Lower lobe of right lung (tissue), 2 donors: ENCODE data around the gene TUBA8. TPM values are rescaled to one million over a fixed set of nuclear protein-coding genes. Genes with fewer than 3 reads are reported as not detected.
"Not testable (repeated sequence)": the region's sequence is repeated elsewhere in the genome, so short reads cannot be mapped to it uniquely, and the experiment has no call there.

Source experiments
- ATAC-seq, 2 donors: fragments of 200-7000 bp; cut with Tn5 transposase; one replicate each; pipeline ENCODE4 v1.9.1; 2020 to 2022; ENCODE audit warnings: mild to moderate bottlenecking in 2 of 2, moderate library complexity in 2 of 2
- DNase-seq: peaks from one replicate; pipeline ENCODE4 v3.0.0-alpha.2; 2020
- H3K27ac ChIP-seq: fragments of 200-600 bp; one replicate; pipeline ENCODE4 v1.8.0; 2022
- H3K27me3 ChIP-seq: fragments of 200-600 bp; one replicate; pipeline ENCODE4 v1.8.0; 2022; ENCODE audit warnings: low read depth
- H3K36me3 ChIP-seq: fragments of 200-600 bp; one replicate; pipeline ENCODE4 v1.8.0; 2022; ENCODE audit warnings: mild to moderate bottlenecking
- H3K4me1 ChIP-seq: fragments of 200-600 bp; one replicate; pipeline ENCODE4 v1.8.0; 2022
- H3K4me3 ChIP-seq: fragments of 200-600 bp; one replicate; pipeline ENCODE4 v1.8.0; 2022; ENCODE audit warnings: mild to moderate bottlenecking
- H3K9me3 ChIP-seq: fragments of 200-600 bp; one replicate; pipeline ENCODE4 v1.8.0; 2022
- intact Hi-C: fragments of 100-400 bp; cut with DNase I; formaldehyde crosslinking; loops from one replicate; pipeline ENCODE4 v1.11.0; 2022
- total RNA-seq: library from RNA; stranded (reverse); fragmentation: NEBNext Ultra II Directional; extraction: Animal tissue kit (Norgen Biotek cat#: 25700); gene quantifications from one replicate; pipeline ENCODE4 v1.2.1, GENCODE V29; 2021
- donor health status: DM: no; HTN: yes; CAD: no; lungs with severe emphysema.

The TUBA8 gene
- total RNA-seq, 1 donor from 2014 or later: 1.3 TPM

DNA sequence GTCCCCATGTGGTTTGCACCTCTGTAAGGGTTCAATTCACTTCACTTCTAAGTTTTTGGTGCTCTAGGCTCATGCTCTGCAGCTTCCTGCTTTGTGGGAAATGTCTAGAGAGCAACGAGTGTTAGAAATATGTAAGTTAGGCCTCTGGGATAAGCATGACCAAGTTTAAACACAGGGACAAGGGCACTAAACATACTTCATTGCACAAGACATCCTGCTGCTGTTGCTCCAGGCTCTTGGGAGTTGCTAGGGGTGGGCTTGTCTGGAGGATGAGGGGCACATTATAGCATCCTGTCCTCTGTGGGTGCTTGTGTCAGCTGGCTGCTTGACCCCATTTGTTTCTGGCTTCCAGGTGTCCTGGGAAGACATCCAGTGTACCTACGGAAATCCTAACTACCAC is 62.8 kb downstream of the TUBA8 start:
- H3K4me3 ChIP-seq, H3K4me1 ChIP-seq, H3K27ac ChIP-seq, H3K36me3 ChIP-seq, DNase-seq, intact Hi-C loops, ATAC-seq, H3K9me3 ChIP-seq, H3K27me3 ChIP-seq: not testable (repeated sequence)

Other genes starting within 250 kb of the TUBA8 start
- 23.5 TPM for gene MICAL3, start 86.2 kb upstream of the TUBA8 start, total RNA-seq
- 31.5 TPM for gene PEX26, start 32.8 kb upstream of the TUBA8 start, total RNA-seq
- 13.4 TPM for gene USP18, start 39.4 kb downstream of the TUBA8 start, total RNA-seq